OCI-LY1 (cell line): ENCODE measurements around the gene ARMC9.
"Not testable (repeated sequence)": the region's sequence is repeated elsewhere in the genome, so short reads cannot be mapped to it uniquely, and the experiment has no call there.

Experiments
- H2AFZ ChIP-seq: fragments of 200-600 bp; sonication (generic), shearing (Covaris generic); 2 replicates; pipeline ENCODE4 v1.6.0; 2014; ENCODE audit warnings: antibody characterized with exemption, mild to moderate bottlenecking, low read length
- H3F3A ChIP-seq: fragments of 200-600 bp; sonication (generic), shearing (Covaris generic); 2 replicates; pipeline ENCODE4 v1.6.0; 2014; ENCODE audit warnings: mild to moderate bottlenecking, antibody characterized with exemption, low read length, moderate library complexity; ENCODE audit not compliant: insufficient read depth
- H3K27ac ChIP-seq: fragments of 200-600 bp; sonication (generic); 2 replicates; pipeline ENCODE4 v1.5.1; 2014; ENCODE audit warnings: low read length, mixed run types, mild to moderate bottlenecking, low read depth; ENCODE audit not compliant: poor library complexity, severe bottlenecking
- H3K27me3 ChIP-seq: fragments of 200-600 bp; sonication (generic); 2 replicates; pipeline ENCODE4 v1.6.0; 2014; ENCODE audit warnings: antibody characterized with exemption, mild to moderate bottlenecking, low read length, moderate library complexity; ENCODE audit not compliant: insufficient read depth
- H3K36me3 ChIP-seq: fragments of 200-600 bp; sonication (generic); 2 replicates; pipeline ENCODE4 v1.6.1; 2014; ENCODE audit warnings: mild to moderate bottlenecking, antibody characterized with exemption, low read length, moderate library complexity, mixed read lengths; ENCODE audit not compliant: insufficient read depth
- H3K4me1 ChIP-seq: fragments of 200-600 bp; sonication (generic); 2 replicates; pipeline ENCODE4 v1.5.1; 2014; ENCODE audit warnings: mild to moderate bottlenecking, low read length, moderate library complexity; ENCODE audit not compliant: insufficient read depth, severe bottlenecking
- H3K4me2 ChIP-seq: fragments of 200-600 bp; sonication (generic), shearing (Covaris generic); 2 replicates; pipeline ENCODE4 v1.6.1; 2014; ENCODE audit warnings: low read length
- H3K4me3 ChIP-seq: fragments of 200-600 bp; sonication (generic); 2 replicates; pipeline ENCODE4 v1.5.1; 2014; ENCODE audit warnings: low read length, low read depth, mild to moderate bottlenecking, mixed read lengths; ENCODE audit not compliant: poor library complexity, severe bottlenecking
- H3K79me2 ChIP-seq: fragments of 200-600 bp; shearing (Covaris generic); 2 replicates; pipeline ENCODE4 v1.6.1; 2016; ENCODE audit warnings: mixed run types, low read length, mixed read lengths; ENCODE audit not compliant: insufficient read depth
- H3K9ac ChIP-seq: fragments of 200-600 bp; sonication (generic), shearing (Covaris generic); 2 replicates; pipeline ENCODE4 v1.6.1; 2014; ENCODE audit warnings: mild to moderate bottlenecking, low read length, mixed read lengths
- H3K9me2 ChIP-seq: fragments of 200-600 bp; sonication (generic), shearing (Covaris generic); 2 replicates; pipeline ENCODE4 v1.6.1; 2014; ENCODE audit warnings: low read depth, mild to moderate bottlenecking, low read length, mixed read lengths
- H3K9me3 ChIP-seq: fragments of 200-600 bp; shearing (Covaris generic); 2 replicates; pipeline ENCODE4 v1.6.1; 2014; ENCODE audit warnings: low read length, mixed read lengths
- H4K20me1 ChIP-seq: fragments of 200-600 bp; sonication (generic), shearing (Covaris generic); 2 replicates; pipeline ENCODE4 v1.6.0; 2016; ENCODE audit warnings: mild to moderate bottlenecking, low read length; ENCODE audit not compliant: insufficient read depth
- CTCF ChIP-seq: fragments of 200-600 bp; sonication (generic), shearing (Covaris generic); IDR thresholded peaks from 2 replicates; pipeline ENCODE4 v1.5.1; 2017; ENCODE audit warnings: mild to moderate bottlenecking, antibody characterized with exemption, low read length, moderate library complexity, mixed read lengths
- EZH2 ChIP-seq: fragments of 200-600 bp; sonication (generic), shearing (Covaris generic); IDR thresholded peaks from 2 replicates; pipeline ENCODE4 v1.8.0; 2017; ENCODE audit warnings: borderline replicate concordance, mixed run types, mild to moderate bottlenecking, antibody characterized with exemption, low read length, moderate library complexity, mixed read lengths

ARMC9 gene

DNA sequence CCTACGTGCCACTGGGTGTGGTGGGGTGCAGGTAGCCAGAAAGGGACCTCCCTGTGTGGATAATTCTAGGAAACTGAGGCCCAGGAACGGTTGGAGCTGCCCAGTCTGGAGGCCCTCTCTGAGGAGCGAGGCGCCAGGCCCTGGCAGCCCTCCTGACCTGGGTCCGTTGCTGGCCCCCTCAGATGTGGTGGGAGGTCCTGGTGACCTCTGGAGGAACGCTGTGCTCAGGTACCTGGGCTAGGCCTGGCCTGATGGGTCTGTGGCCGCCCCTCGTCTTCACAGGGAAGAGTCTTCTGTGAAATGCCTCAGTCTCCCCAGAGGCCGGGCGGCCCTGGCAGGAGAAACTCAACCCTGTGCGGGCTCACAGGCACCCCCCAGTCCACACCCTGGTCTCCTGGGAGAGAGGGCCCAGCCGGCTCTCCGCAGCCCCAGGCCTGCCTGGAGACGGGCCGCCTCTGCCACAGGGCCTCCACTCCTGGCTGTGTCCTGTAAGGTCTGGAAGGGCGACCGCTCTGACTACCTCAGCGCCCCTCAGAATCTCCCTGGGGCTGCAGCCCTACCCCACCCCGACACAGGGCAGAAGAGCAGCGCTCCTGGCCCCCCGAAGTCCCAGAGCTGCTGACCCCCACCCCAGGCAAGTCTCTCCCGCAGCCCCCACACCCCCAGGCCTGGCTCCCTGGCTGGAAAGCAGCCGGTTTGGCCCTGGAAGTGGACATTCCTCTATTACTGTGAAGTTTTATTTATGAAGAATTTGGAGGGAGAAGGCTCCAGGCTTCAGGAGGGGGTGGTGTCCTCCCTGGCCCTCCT is 200.8 kb downstream of the ARMC9 start:
- H3K4me1 ChIP-seq: peaks cover 29% of the 10 kb centered on the region
- no peaks in the 10 kb centered on the region for H3K9me2 ChIP-seq
- H3K4me3 ChIP-seq: no peak overlapping the region
- H3K27me3 ChIP-seq: no peaks in the 10 kb centered on the region
- TF ChIP-seq CTCF (no peak), EZH2 (no peak)
- H2AFZ ChIP-seq: no peak overlapping the region
- H3K9me3 ChIP-seq: no peaks in the 10 kb centered on the region
- H3K27ac ChIP-seq: no peak overlapping the region
- H3K79me2 ChIP-seq: no peaks in the 10 kb centered on the region
- H3K36me3 ChIP-seq: no peaks in the 10 kb centered on the region
- no peaks in the 10 kb centered on the region for H4K20me1 ChIP-seq
- no peak overlapping the region for H3K9ac ChIP-seq
- H3K4me2 ChIP-seq: no peak overlapping the region
- no peaks in the 10 kb centered on the region for H3F3A ChIP-seq

- H3K4me3 ChIP-seq: no peak overlapping the region
- no peak overlapping the region for H2AFZ ChIP-seq
- TF ChIP-seq CTCF (no peak), EZH2 (no peak)
- H3K4me2 ChIP-seq: peak overlapping the region; percentile 19; the same call in 1 of the 2 replicates
- no peaks in the 10 kb centered on the region for H4K20me1 ChIP-seq
- no peak overlapping the region; the same call in 1 of the 2 replicates for H3K9ac ChIP-seq
- H3K27me3 ChIP-seq: no peaks in the 10 kb centered on the region
- H3K27ac ChIP-seq: peak overlapping the region; percentile 23
- H3K9me2 ChIP-seq: no peaks in the 10 kb centered on the region
- no peaks in the 10 kb centered on the region for H3K36me3 ChIP-seq
- no peaks in the 10 kb centered on the region for H3K79me2 ChIP-seq
- H3F3A ChIP-seq: no peaks in the 10 kb centered on the region
- peaks cover 21% of the 10 kb centered on the region for H3K4me1 ChIP-seq
- H3K9me3 ChIP-seq: no peaks in the 10 kb centered on the region
Measured at GRCh38 chr2:231399853-231400680, 201.6 kb downstream of the ARMC9 start.

- H3K9ac ChIP-seq: not testable (repeated sequence)
Measured at GRCh38 chr2:231400681-231401080, 202.2 kb downstream of the ARMC9 start.

DNA sequence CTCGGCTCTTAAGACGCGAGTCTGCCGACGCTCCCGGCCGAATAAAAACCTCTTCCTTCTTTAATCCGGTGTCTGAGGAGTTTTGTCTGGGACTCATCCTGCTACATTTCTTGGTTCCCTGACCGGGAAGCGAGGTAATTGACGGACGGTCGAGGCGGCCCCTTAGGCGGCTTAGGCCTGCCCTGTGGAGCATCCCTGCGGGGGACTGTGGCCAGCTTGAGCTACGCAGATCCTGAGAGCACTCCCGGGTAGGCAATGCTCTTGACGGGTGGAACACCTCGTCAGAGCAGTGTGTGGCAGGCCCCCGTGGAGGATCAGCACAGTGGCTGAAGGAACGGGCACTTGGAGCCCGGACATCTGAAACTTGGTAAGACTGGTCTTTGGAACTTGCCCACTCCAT is 202.7 kb downstream of the ARMC9 start:
- H3K27me3 ChIP-seq, H3F3A ChIP-seq, H3K4me2 ChIP-seq: not testable (repeated sequence)

More at GRCh38 chr2:231400681-231401080, 202.2 kb downstream of the ARMC9 start:
- H4K20me1 ChIP-seq, H3K4me3 ChIP-seq, H3K79me2 ChIP-seq, H3F3A ChIP-seq, H2AFZ ChIP-seq, H3K27me3 ChIP-seq, H3K9me3 ChIP-seq, H3K36me3 ChIP-seq, H3K9me2 ChIP-seq: not testable (repeated sequence)
- Histone ChIP-seq H3K4me2 (peak overlapping the region; percentile 19; the same call in 1 of the 2 replicates), H3K4me1 (peaks cover 20% of the 10 kb centered on the region), H3K27ac (peak overlapping the region; percentile 23)
- TF ChIP-seq CTCF: peak; percentile 46; the same call in 1 of the 2 replicates

More for the DNA sequence above, 202.7 kb downstream of the ARMC9 start:
- H3K4me1 ChIP-seq: peaks cover 18% of the 10 kb centered on the region
- H3K27ac ChIP-seq, H3K79me2 ChIP-seq, H3K9ac ChIP-seq, H3K9me3 ChIP-seq, H3K36me3 ChIP-seq, H2AFZ ChIP-seq, H3K4me3 ChIP-seq, H4K20me1 ChIP-seq, H3K9me2 ChIP-seq: not testable (repeated sequence)
